Glutamatergic neuron (in vitro differentiated cells): ENCODE results near the gene PLAAT3. TPM values are rescaled to one million over a fixed set of nuclear protein-coding genes. Genes with fewer than 3 reads are reported as not detected.

Source experiments
- DNase-seq: peaks from one replicate; pipeline ENCODE4 v3.0.0; 2022
- H3K27ac Mint-ChIP-seq: one replicate; pipeline ENCODE4 v1.8.0; 2020; ENCODE audit warnings: mild to moderate bottlenecking, mixed read lengths, inconsistent platforms; ENCODE audit not compliant: unreplicated experiment
- H3K27me3 Mint-ChIP-seq: one replicate; pipeline ENCODE4 v1.8.0; 2020; ENCODE audit warnings: mild to moderate bottlenecking, moderate library complexity, mixed read lengths, inconsistent platforms; ENCODE audit not compliant: unreplicated experiment
- H3K36me3 Mint-ChIP-seq: one replicate; pipeline ENCODE4 v1.8.0; 2020; ENCODE audit warnings: mild to moderate bottlenecking, mixed read lengths, inconsistent platforms; ENCODE audit not compliant: unreplicated experiment
- H3K4me1 Mint-ChIP-seq: one replicate; pipeline ENCODE4 v1.8.0; 2020; ENCODE audit warnings: mild to moderate bottlenecking, low read depth, mixed read lengths, inconsistent platforms; ENCODE audit not compliant: unreplicated experiment
- H3K4me3 Mint-ChIP-seq: one replicate; pipeline ENCODE4 v1.8.0; 2020; ENCODE audit warnings: mild to moderate bottlenecking, mixed read lengths, inconsistent platforms; ENCODE audit not compliant: unreplicated experiment
- H3K9me3 Mint-ChIP-seq: one replicate; pipeline ENCODE4 v1.8.0; 2020; ENCODE audit warnings: mild to moderate bottlenecking, moderate library complexity, mixed read lengths, inconsistent platforms; ENCODE audit not compliant: unreplicated experiment
- CTCF ChIP-seq: fragments of 200-600 bp; sonication (generic); IDR thresholded peaks from one replicate; pipeline ENCODE4 v1.5.0; 2021; ENCODE audit not compliant: partially characterized antibody, unreplicated experiment
- total RNA-seq: library from RNA; stranded (reverse); fragmentation: NEBNext Ultra II Directional; extraction: Animal tissue kit (Norgen Biotek cat#: 25700); gene quantifications from one replicate; pipeline ENCODE4 v1.2.1, GENCODE V29; 2021; ENCODE audit not compliant: unreplicated experiment

Gene PLAAT3
- total RNA-seq, 1 donor from 2014 or later = 43.6 TPM

- no peak for TF ChIP-seq CTCF
- Mint-ChIP-seq H3K4me1 (peaks cover 13% of the 10 kb centered on the region), H3K4me3 (peak overlapping the region; percentile 90), H3K27me3 (peaks cover 2% of the 10 kb centered on the region), H3K36me3 (no peaks in the 10 kb centered on the region), H3K27ac (peak overlapping the region; percentile 90), H3K9me3 (peaks cover 7% of the 10 kb centered on the region)
- peak; percentile 75 for DNase-seq
Observed at GRCh38 chr11:63613517-63614135, 607 bp downstream of the PLAAT3 start.

DNA sequence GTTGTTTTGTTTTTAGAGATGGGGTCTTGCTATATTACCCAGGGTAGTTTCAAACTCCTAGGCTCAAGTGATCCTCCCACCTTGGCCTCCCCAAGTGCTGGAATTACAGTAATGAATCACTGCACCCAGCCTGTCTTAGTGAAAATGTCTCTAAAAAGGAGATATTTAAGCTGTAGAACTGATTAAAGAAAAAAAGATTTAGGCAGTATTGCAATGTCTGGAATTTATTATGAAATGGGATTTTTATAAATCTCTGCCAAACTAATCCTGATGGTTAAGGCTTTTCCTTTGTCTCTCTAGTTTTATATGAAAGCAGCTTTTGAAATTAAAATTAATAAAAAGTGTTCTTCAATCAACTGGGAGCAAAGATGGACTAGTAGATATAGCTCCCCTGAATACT is 2.1 kb downstream of the PLAAT3 start:
- no peak for TF ChIP-seq CTCF
- Mint-ChIP-seq H3K4me3 (no peak overlapping the region), H3K36me3 (no peaks in the 10 kb centered on the region)

GRCh38 chr11:63611395-63611747 is 2.9 kb downstream of the PLAAT3 start:
- Mint-ChIP-seq H3K36me3 (no peaks in the 10 kb centered on the region), H3K4me1 (peaks cover 13% of the 10 kb centered on the region), H3K4me3 (peak overlapping the region; percentile 44), H3K27ac (peak overlapping the region; percentile 1), H3K9me3 (peaks cover 7% of the 10 kb centered on the region), H3K27me3 (peaks cover 5% of the 10 kb centered on the region)
- peak; percentile 4 for TF ChIP-seq CTCF
- DNase-seq = no peak

More for the DNA sequence above, 2.1 kb downstream of the PLAAT3 start:
- Mint-ChIP-seq H3K9me3 (peaks cover 7% of the 10 kb centered on the region), H3K27ac (no peak overlapping the region), H3K4me1 (peaks cover 13% of the 10 kb centered on the region), H3K27me3 (peaks cover 2% of the 10 kb centered on the region)
- no peak for DNase-seq

DNA sequence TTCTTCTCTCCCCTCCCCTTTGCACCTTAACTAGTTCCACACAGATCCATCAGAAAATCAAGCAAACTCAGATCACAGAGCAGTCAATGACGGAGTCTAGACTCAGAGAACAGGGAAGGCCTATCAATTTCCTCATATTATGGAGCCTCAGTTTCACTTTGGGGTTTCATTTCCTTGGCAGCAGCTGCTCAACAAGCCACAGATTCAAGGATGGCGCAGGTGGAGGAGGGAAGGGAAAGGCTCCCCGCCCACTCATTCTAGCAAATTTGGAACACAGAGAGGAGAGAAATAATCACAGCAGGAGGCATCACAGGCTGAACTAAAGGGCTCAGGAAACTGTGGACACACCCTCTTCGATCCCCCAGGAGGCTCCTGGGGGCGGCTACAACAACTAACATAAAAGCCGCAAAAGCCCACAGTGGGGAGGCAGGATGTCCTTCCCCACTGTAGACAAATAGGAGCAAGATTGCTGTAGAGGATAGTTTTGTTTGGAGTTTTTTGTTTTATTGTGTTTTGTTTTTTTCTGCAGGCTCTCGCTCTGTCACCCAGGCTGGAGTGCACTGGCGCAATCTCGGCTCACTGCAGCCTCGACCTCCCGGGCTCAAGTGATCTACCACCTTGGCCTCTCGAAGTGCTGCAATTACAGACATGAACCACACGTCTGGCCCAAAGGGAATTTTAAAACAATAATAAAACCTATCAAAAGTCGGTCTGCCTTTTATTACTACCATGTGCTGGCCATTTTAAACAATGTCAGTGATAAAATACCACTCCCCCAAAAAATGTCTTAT is 3.4 kb downstream of the PLAAT3 start:
- Mint-ChIP-seq H3K36me3 (no peaks in the 10 kb centered on the region), H3K4me3 (peak overlapping the region; percentile 44), H3K9me3 (peaks cover 7% of the 10 kb centered on the region), H3K27me3 (peaks cover 5% of the 10 kb centered on the region), H3K27ac (peak overlapping the region; percentile 1), H3K4me1 (peaks cover 13% of the 10 kb centered on the region)
- TF ChIP-seq CTCF = peak; percentile 34
- no peak for DNase-seq

GRCh38 chr11:63609971-63610580 is 4.2 kb downstream of the PLAAT3 start:
- Mint-ChIP-seq H3K36me3 (no peaks in the 10 kb centered on the region), H3K9me3 (peaks cover 7% of the 10 kb centered on the region), H3K27me3 (peaks cover 5% of the 10 kb centered on the region), H3K4me3 (peak overlapping the region; percentile 44), H3K27ac (no peak overlapping the region), H3K4me1 (peaks cover 13% of the 10 kb centered on the region)
- DNase-seq = no peak
- TF ChIP-seq CTCF = no peak
